ENCODE data around the gene PINK1.
A peak's percentile ranks its signal among the peaks of the same experiment; 100 is the strongest.

The PINK1 gene

GRCh38 chr1:20684050-20684620 lies 50.9 kb downstream of the PINK1 start:
- no peak for DNase-seq

DNA sequence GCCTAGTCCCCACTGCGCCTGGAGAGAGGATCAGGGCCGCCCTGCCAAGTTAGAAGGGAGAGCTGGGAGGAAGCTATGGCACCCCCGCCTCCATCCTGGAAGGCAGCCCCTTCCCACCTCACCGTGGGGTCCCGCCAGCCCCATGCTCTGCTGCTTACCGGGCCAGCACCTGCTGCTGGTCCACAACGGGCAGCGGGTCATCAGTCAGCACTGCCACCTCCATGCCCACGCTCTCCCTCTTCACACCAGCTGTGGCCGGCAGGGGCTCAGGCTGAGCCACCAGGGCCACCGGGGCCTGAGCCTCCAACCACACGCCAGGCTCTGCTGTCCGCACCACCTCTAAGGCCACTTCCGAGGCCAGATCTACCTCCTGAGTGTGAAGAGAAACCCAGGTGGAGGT lies 51.4 kb downstream of the PINK1 start:
- no peak for DNase-seq

DNA sequence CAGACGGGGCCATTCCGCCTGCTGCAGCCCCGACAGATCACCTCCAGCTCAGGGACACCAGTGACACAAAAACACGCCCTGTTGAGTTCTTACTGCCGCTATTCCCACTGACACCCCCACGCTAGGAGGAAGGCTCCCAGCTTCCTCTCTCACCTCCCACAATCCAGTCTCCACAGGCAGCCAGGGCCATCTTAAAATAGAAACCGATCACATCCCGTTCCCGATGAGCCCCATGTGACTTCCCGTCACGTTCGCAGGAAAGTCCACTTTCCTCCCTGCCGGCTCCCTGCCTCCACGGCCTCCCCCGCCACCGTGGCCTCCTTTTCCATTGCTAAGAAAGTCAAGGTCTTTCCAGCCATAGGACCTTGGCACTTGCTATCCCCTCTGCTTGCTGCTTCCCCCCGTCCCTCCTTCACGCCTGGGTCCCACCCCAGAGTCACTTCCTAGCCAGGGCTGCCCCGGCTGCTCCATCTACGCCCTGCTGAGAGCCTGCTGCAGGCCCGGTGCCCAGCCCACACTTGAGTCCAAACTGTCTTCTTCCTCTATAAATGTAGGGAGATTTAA lies 51.9 kb downstream of the PINK1 start:
- DNase-seq: no peak

GRCh38 chr1:20685741-20686140 lies 52.5 kb downstream of the PINK1 start:
- DNase-seq: no peak

GRCh38 chr1:20686883-20687725 lies 53.8 kb downstream of the PINK1 start:
- no peak for DNase-seq

DNA sequence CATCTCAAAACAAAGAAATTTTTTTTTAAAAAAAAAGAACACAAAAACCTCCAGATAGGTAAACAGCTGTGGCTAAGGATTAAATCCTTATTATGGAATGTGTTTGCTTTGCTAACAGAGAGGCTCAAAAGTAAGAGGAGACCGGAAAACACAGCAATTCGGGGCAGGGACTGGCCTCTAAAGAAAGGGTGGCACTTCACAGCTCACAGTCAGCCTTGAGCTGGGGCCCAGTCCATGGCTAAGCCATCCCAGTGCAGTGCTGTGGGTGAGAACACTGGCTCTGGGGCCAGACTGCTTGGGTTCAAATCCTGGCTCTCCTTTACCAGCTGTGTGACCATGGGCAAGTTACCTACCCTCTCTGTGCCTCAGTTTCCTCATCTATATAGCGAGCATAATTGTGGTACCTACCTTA lies 56.4 kb downstream of the PINK1 start:
- no peak for DNase-seq

DNA sequence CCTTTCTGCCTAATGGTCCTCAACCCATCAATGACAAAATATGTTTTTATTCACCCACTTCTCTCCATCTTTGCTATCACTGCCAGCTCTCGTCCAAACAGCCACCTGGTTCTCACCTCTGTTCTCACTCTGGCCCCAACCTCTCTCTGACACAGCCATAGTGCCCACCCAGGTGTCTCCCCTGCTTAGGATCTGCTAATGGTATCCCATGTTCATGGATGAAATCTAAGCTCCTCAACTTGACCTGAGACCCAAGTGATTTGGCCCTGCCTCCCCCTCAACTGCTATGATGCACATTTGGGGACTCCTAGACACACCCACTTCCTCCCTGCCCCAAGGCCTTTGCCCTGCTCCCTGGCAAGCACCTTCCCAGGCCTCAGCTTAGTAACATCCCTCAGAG lies 58.6 kb downstream of the PINK1 start:
- no peak for DNase-seq

DNA sequence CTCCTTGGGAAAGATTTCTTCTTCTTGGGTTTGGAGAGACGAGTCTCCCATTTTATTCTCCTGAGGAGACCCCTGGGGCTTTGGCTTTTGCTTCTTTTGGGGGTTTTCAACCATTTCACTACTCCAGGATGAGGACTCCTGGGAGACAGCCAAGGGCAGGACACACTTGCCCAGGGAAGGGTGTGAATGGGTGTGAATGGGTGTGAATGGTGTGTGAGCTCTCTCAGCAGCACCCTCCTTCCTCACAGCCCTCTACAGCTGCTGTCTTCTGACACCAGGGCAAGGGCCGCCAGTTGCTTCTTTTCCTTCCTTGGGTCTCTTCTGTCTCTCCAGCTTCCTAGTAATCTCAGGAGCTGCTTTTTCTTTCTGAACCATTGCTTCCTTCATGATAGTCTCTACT lies 60.4 kb downstream of the PINK1 start:
- DNase-seq: no peak

DNA sequence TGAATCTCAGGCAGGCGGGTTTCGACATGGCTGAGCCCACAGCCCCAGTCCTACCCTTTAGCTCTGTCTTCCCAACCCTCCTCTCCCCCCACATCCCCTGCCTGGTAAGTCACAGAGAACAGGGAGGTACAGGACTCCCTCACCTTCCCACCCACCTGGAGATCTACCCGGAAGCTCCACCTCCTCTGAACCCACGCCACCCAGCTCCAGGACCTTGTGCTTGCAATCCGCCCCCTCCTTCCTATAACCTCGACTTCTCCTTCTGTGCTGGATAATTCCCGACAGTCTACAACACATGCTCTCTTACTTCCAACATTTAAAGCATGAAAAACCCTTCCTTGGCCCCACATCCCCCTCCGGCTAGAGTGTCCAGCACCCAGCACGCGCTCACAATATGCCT lies 62.3 kb downstream of the PINK1 start:
- DNase-seq: no peak

DNA sequence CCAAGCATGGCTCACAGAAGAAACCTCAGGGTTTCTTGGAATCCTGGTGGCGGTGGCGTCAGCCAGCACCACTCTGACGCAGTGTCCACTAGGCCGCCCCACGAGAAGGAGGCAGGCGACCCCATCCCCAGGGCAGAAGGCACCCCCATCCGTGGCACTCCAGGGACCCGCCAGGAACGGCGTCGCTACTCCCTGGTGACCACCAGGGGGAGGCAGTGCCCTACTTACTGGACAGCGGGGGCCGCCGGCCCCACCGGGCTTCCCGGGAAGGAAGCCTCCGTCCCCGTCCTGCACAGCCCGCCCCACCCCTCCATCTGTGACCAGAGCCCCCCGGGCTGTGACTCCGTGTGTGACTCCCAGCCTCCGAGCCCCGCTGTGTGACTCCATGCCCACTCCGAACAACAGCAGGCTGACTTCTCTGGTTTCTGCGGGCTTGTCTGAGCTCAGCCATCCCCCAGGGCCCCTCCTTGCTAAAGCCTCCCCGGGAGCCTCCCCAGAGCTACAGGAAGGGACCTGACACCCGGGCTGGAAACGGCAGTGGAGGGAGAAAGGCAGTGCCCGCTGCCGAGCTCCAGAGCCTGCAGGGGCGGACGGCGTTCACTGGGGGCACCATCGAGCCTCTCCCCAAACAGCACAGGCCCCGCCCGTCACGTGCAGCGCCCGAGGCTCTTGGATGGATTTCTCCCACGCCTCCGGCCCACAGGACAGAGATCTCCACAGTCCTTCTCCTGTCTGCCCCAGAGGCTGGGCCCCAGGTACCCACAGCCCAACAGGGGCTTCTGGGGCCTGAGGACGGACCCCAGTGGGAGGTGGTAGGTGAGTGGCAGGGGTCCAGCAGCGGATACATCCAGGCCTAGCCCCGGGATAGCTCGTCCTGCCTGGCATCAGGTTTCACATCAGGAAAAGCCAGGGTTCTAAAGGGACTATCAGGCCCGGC lies 63.4 kb downstream of the PINK1 start:
- DNase-seq: peak; percentile 51

DNA sequence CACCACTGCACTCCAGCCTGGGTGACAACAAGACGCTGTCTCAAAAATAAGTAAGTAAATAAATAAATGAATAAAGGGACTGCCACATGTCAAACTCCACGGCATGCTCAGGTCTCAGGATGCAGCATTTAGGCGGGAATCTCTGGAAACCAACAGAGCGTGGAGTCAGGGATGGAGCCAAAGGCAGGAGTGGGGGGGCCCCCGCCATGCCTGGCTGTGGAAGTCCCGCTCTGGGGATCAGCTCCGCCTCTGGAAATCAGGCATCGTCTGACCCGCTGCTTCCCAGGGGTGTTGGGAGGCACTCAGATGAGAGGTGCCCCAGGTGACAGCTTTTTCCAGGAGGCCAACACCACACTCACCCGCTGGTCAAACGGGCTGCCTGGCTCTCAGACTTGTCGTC lies 64.3 kb downstream of the PINK1 start:
- DNase-seq: no peak

GRCh38 chr1:20698195-20698910 lies 65.1 kb downstream of the PINK1 start:
- DNase-seq: no peak

DNA sequence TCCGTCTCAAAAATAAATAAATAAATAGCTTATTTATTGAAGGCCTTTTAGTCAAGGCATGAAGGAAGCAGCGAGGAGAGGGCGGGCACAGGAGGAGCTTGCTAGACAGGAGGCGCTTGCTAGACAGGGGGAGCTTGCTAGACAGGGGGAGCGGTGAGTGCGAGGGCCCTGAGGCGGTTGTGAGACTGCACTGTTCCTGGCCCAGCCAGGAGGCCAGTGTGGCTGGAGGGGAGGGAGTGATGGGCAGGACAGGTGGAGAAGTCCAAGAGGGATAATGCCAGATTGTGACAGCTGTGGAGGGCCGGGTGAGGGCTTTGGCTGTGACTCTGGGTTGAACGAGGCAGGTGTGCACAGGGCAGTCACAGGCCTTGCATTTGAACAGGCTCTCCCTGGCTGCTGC lies 66.3 kb downstream of the PINK1 start:
- DNase-seq: peak; percentile 58

- DNase-seq: no peak
These were observed 67.5 kb downstream of the PINK1 start for GRCh38 chr1:20700636-20701215.
